HG02852 (cell line): Measurements from ENCODE around the gene HOATZ.

ENCODE experiments used
- ATAC-seq: cut with Tn5 transposase; IDR thresholded peaks from one replicate; pipeline ENCODE4 v1.9.1; 2021; ENCODE audit warnings: mild to moderate bottlenecking, moderate library complexity; ENCODE audit not compliant: unreplicated experiment

Gene HOATZ

GRCh38 chr11:111521135-111521534, 6.6 kb downstream of the HOATZ start:
- no peak for ATAC-seq

GRCh38 chr11:111522426-111522825, 7.8 kb downstream of the HOATZ start:
- no peak for ATAC-seq

DNA sequence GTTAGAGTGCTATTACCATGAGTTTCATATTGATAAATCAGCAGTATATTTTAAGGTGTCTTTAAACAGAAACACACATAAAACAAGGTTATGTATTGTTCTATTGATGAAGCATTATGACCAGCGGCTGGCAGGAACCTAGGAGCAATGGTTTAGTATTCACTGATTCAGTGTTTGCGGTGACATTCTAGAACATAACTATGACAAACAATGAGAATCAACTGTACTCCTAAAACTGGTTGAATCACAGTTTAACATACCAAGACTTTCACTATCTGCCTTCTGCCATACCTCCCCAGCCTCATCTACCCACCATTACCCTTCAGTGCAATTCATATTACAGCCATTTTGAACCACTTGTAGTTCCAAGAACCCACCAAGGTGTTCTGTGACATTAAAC, 8.8 kb downstream of the HOATZ start:
- ATAC-seq, result no peak

- no peak for ATAC-seq
These were observed 9.5 kb downstream of the HOATZ start for GRCh38 chr11:111524056-111524455.

DNA sequence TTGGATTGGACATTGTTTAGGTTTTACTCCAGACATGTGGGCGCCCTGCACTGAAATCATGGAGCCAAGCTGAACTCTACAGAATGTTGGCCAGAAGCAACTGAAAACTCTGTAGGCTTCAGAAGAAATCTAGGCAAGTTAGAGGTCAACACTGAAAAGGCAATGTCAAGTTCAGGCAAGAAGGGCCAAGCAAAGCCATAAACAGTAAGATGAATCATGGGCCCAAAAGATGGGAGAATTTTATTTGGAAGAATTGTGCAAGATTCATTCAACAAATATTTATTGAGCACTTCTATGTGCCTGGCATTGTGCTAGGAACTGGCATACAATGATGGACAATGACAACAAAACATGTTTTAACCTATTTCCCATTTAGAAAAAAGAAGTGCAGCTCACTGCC, 10.9 kb downstream of the HOATZ start:
- ATAC-seq, result no peak

DNA sequence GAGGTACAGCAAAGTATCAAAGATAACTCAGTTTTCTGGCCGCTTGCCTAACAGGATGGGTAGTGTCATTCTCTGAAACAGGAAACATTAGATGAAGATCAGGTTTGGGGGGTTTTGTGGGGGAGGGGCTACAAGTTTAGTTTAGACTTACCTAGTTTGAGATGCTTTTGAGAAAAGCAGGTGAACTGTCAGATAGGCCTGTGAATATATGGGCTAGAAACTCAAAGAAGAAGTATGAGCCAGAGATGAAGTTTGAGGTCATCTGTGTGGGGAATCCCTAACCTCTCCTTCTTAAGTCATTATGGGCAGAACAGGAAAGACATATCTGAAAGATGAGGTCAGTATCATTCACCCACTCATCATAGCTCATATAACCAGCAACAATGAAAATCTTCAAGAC, 11.9 kb downstream of the HOATZ start:
- no peak for ATAC-seq

- no peak for ATAC-seq
These were observed 12.7 kb downstream of the HOATZ start for GRCh38 chr11:111527279-111527678.

DNA sequence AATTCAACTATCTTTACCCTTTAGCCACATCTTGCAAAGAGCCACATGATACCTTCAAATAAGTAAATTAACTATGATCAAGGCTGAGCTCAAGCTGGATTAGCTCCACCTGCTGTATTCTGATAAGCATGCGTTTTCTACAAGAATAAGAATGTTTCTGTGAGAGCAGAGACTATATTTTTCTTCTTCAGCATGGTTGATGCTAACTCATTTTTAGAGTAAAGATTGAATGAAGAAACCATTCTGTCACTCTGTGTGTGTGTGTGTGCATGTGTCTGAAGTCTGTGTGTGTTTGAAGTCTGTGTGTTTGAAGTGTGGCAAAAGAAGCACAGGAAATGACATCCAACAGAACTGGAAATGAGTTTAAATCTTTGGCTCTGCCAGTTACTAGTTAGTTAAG, 14.0 kb downstream of the HOATZ start:
- no peak for ATAC-seq

DNA sequence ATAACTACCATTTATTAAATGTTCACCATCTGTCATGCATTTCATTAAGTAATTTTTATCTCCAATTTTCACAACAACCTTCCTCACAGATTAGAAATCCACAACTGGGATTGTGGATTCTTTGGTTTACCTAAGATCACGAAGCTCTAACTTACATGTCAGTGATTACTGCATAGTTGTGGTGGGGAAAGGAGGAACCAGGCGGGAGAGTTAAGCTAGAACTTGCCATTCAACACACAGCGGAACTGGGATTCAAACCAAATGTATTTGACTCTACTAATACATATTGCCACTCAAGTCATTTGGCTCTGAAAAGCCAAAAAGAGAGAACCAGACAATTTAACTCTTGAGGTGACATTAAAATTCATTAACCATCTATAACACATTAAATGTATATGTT, 15.5 kb downstream of the HOATZ start:
- ATAC-seq, result no peak

DNA sequence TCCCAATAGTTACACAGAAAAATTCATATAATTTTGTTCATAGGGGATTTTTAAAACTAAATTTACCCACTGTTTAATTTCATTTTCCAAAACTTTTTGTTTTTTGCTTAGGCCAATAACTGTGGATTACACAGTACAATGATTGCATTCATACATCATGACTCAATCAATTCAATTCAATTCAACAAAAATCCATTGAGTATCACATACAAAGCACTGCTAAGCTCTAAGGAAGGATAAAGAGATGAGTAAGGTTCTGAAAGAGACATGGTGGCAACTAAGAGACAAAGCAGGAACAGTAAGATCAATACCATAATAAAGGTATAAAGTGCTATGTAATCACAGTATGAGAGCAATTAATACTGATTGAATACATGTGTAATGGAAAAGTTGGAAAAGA, 16.6 kb downstream of the HOATZ start:
- ATAC-seq, result no peak

DNA sequence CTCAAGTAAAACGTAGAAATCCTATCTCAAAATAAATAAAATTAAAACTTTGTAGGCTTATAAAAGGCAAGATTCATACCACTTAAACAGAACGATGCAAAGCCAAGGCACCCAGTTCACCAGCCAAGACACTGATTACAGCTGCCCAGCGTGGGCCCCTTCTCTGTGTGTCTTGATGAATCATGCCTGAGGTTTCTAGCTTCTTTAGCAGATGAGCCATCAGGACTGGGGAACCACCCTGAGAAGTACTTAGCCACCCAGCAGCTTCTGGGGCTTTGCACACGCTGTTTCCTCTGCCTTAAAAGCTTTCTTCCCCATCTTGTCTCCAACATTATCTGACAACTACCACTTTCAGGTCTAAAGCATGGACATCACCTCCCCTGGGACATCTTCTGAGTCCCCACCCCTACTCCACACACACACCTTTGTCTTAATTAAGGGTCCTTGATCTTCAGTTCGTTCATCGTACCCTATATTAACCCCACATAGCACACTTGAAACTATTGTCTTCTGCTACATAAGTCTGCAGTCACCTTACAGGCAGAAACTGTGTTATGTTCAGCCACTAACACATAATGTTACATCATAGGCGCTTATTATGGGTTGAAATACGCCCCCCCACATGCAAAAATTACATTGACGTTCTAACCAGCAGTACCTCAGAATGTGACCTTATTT, 17.2 kb downstream of the HOATZ start:
- peak; percentile 89 for ATAC-seq

GRCh38 chr11:111532365-111532709, 17.8 kb downstream of the HOATZ start:
- ATAC-seq, result no peak

- no peak for ATAC-seq
These were observed 20.7 kb downstream of the HOATZ start for GRCh38 chr11:111535281-111535680.

- ATAC-seq, result no peak
These were observed 22.8 kb downstream of the HOATZ start for GRCh38 chr11:111537336-111537860.

DNA sequence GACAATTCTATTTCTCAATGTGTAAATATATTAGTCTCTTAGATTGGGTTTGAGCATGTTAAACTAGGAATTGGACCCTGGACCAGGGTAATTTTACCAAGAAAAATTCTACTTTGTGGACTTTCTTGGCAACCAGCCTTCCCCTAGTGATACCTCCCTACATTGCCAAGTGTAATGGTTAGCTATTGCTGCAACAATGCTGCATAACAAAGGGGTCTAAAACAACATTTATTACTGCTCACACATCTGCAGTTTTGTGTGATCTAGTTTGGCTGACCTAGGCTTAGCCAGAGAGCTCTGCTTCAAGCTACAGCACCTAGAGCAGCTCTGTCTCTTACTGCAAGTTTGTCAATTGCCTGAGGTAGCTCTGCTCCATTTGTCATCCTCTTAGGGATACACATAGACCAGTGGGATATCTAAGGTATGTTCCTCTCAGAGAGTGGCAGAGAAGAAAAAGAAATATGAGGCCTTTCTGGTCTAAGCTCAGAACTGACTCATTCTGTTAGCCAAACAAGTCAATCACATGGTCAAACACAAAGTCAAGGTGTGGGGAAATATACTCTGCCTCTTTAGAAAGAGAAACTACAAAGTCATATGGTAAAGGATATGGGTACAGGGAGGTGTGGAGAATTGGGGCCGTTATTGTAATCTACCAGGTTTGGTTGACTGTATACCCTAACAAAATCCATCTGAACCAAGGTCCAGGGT, 24.0 kb downstream of the HOATZ start:
- ATAC-seq, result no peak

- ATAC-seq, result no peak
These were observed 25.0 kb downstream of the HOATZ start for GRCh38 chr11:111539426-111540113.

DNA sequence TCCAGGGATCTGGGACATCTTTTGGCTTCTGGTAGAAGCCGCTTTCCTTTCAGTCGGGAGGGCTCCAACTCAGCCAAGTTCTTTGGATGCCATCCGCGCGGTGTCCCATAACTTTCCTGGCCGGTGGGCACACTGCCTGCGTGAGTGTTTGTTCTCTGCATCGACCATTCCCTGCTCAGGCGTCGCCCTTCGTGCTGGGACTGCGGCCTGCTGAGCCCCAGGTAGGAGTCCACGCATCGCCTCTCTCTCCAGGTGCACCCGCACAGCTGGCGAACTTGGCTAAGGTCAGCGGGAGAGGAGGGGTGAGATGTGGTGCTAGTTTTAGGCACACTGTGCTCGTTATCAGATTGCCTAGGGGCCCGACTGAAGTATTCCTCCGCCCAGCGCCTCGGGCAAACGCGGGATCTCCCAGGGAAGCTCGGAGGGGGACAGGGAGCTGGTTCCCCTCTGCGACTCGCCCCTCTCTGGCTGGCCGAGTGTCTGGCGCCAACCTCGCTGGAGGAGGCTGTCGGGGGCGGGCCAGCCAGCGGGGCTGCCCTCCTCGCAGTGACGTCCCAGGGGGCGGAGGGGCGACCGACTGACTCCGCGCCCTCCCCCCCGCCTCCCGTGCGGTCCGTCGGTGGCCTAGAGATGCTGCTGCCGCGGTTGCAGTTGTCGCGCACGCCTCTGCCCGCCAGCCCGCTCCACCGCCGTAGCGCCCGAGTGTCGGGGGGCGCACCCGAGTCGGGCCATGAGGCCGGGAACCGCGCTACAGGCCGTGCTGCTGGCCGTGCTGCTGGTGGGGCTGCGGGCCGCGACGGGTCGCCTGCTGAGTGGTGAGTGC, 25.7 kb downstream of the HOATZ start, which contains the start of gene LAYN:
Gene LAYN, plus strand, starts transcription at position 607 of the 823 bp plus-strand sequence. Its CDS starts 124 bp downstream, at position 731.
- ATAC-seq, result no peak

GRCh38 chr11:111540937-111541253, 26.3 kb downstream of the HOATZ start:
- ATAC-seq, result no peak

GRCh38 chr11:111541254-111542061, 26.9 kb downstream of the HOATZ start:
- ATAC-seq, result no peak

DNA sequence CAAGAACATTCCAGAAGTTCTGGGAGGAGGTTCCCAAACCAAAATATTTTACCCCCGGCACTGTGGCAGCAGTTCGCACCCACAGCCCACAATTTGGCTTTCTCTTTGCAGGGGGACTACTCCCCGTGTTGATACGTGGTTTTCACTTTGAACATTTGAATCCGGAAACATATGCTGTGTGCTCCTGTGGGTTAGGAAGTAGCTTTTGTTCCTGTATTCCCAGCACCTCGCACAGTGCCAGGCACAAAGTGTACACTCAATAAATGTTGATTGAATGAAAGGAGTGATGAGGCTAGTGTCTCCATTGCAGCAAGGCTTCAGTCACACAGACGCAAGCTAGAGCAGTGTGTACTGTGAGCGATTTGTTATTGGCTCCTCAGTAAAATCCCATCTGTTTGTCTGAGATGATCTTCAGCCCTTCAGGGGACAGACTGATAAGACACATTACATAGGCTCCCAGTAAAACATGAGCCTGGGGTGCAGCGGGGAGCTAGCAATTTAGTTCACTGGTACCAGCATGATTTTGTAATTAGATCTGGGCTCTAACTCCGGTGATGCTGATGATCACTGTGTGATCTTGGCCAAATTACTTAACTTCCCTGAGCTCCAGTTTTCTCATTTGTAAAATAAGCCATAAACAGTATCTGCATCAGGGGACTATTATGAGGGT, 28.2 kb downstream of the HOATZ start:
- ATAC-seq, result no peak
